Renal cortex interstitium (tissue), 11 donors: ENCODE measurements around the gene MXRA8. TPM values are rescaled to one million over a fixed set of nuclear protein-coding genes. Genes with fewer than 3 reads are reported as not detected.

Experiments used
- DNase-seq, 11 donors: peaks; one replicate each; pipeline ENCODE4 v3.0.0-alpha.2; 2013; ENCODE audit warnings: low read depth in 9 of 11, low spot score in 4 of 11; ENCODE audit errors: extremely low read depth in 1 of 11
- polyA plus RNA-seq, 3 donors: library from polyadenylated mRNA; unstranded; fragments of 120-200 nt; gene quantifications; one replicate each; pipeline ENCODE4 v1.2.1, GENCODE V29; 2013; ENCODE audit not compliant: insufficient read length in 3 of 3

MXRA8 gene
- polyA plus RNA-seq, 3 donors: 145 to 202 (median 196) TPM

GRCh38 chr1:1332031-1332755, 26.2 kb downstream of the MXRA8 start:
- no peak for DNase-seq

- DNase-seq: no peak
Observed at GRCh38 chr1:1331068-1331965, 27.0 kb downstream of the MXRA8 start, which contains the start of gene TAS1R3. TAS1R3 (plus strand) TSS chr1:1331280; CDS start chr1:1331346, 66 bp downstream.

- DNase-seq: no peak
Observed at GRCh38 chr1:1330366-1331067, 27.8 kb downstream of the MXRA8 start.

GRCh38 chr1:1329304-1330210, 28.8 kb downstream of the MXRA8 start:
- no peak for DNase-seq

GRCh38 chr1:1328254-1328653, 30.1 kb downstream of the MXRA8 start:
- no peak for DNase-seq

GRCh38 chr1:1327291-1327690, 31.1 kb downstream of the MXRA8 start:
- DNase-seq: no peak

- DNase-seq: no peak
Observed at GRCh38 chr1:1326075-1326605, 32.2 kb downstream of the MXRA8 start.

GRCh38 chr1:1325288-1326074, 32.9 kb downstream of the MXRA8 start:
- no peak for DNase-seq

GRCh38 chr1:1324524-1325287, 33.6 kb downstream of the MXRA8 start, which contains the start of the genes CPTP and INTS11:
CPTP (plus strand) TSS chr1:1324802; CDS start chr1:1326911, 2,109 bp downstream.
INTS11 (minus strand) TSS chr1:1324660; CDS start chr1:1324608, 52 bp downstream.
- peak in 10 of 11 donors; percentile 62 to 91 (median 84) for DNase-seq

- DNase-seq: no peak
Observed at GRCh38 chr1:1324084-1324523, 34.3 kb downstream of the MXRA8 start.

- DNase-seq: no peak
Observed at GRCh38 chr1:1322952-1323351, 35.4 kb downstream of the MXRA8 start.

GRCh38 chr1:1322418-1322817, 35.9 kb downstream of the MXRA8 start:
- no peak for DNase-seq

- no peak for DNase-seq
Observed at GRCh38 chr1:1321477-1321876, 36.9 kb downstream of the MXRA8 start.

- DNase-seq: no peak
Observed at GRCh38 chr1:1320666-1321448, 37.5 kb downstream of the MXRA8 start.

GRCh38 chr1:1319646-1319941, 38.8 kb downstream of the MXRA8 start:
- DNase-seq: no peak
